Posterior vena cava (tissue), 2 donors: Measurements from ENCODE around the gene FTO. TPM values are rescaled to one million over a fixed set of nuclear protein-coding genes. Genes with fewer than 3 reads are reported as not detected.

Experiments used
- DNase-seq: peaks from one replicate; pipeline ENCODE4 v3.0.0-alpha.2; 2020; ENCODE audit warnings: low spot score
- intact Hi-C, 2 donors: fragments of 100-400 bp; cut with DNase I; formaldehyde crosslinking; loops; one replicate each; pipeline versions ENCODE4 v1.14.1 to v1.14.2; 2022 to 2023
- total RNA-seq, 2 donors: library from RNA; stranded (reverse); fragmentation: NEBNext Ultra II Directional; extraction: Animal tissue kit (Norgen Biotek cat#: 25700); gene quantifications; one replicate each; pipeline ENCODE4 v1.2.1, GENCODE V29; 2021
- donor health status: DM: yes; HTN: yes; CAD: no.
- donor health status: DM: yes; HTN: yes; CAD: no.

FTO gene
- total RNA-seq, 2 donors from 2014 or later = 77.7 to 98.0 TPM

- intact Hi-C loops = no loop called here
- DNase-seq = no peak
Observed at GRCh38 chr16:54006693-54007092, 302.7 kb downstream of the FTO start.

DNA sequence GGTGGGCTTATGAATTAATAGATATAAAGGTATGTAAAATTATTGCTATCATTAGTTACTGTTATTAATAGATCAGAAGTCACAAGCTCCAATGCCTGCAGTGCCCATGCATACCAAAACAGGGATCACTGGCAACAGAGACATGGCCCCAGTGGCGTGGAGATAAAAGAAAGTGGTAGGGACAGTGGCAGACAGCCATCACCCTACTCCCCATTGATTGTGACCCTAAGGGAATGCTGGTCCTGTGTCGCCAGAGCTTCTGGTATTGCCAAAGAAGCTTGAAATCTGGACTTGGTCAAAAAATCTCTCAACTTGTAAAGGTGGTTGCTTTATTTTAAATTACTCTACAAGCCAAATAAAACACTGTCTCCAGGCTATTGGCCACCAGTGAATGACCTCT lies 303.5 kb downstream of the FTO start:
- DNase-seq = no peak
- intact Hi-C loops = no loop called here

- no peak for DNase-seq
Observed at GRCh38 chr16:54009464-54010176, 305.7 kb downstream of the FTO start.

DNA sequence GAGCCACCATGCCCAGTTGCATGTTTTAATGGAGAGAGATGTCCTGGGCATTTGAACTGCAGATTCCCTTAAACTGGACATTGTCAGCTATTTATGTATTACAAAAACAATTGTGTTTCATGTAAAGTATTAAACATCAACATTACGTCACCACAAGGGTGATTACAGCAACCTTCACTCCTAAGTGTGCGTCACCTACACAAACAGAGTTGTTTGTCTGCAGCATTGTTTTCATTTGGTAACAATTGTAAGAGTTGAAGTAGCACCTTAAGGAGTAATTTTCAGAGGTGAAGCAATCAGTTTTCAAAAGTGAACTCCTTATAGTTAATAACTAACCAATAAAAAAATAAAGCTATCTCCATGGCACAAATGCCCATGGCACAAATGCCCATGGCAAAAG lies 311.2 kb downstream of the FTO start:
- DNase-seq = no peak
- intact Hi-C loops = no loop called here

More at GRCh38 chr16:54009464-54010176, 305.7 kb downstream of the FTO start:
- intact Hi-C loops = no loop called here

- intact Hi-C loops = no loop called here
- DNase-seq = no peak
Observed at GRCh38 chr16:54022362-54022761, 318.4 kb downstream of the FTO start.

- no peak for DNase-seq
- intact Hi-C loops = no loop called here
Observed at GRCh38 chr16:54026456-54026855, 322.5 kb downstream of the FTO start.

- intact Hi-C loops = no loop called here
- DNase-seq = no peak
Observed at GRCh38 chr16:54027062-54027461, 323.1 kb downstream of the FTO start.

DNA sequence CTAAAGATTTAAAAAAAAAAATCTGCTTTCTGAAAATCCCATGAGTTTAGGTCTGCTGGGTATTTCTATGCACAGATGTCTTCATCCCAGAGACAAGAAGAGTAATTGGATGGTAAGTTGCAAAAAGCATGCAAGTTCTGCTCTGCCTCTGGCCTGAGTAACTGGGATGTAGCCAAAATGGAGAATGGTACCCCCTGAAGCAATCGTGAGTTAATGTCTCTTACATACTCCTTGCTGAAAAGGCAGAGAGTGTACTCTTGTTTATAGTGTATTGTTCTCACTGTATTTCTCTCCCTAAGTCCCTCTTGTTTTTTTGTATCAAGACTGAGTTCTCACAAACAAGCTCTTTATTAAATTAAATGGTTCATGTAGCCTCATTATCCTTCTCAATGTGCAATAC lies 323.6 kb downstream of the FTO start:
- DNase-seq = no peak
- intact Hi-C loops = no loop called here

DNA sequence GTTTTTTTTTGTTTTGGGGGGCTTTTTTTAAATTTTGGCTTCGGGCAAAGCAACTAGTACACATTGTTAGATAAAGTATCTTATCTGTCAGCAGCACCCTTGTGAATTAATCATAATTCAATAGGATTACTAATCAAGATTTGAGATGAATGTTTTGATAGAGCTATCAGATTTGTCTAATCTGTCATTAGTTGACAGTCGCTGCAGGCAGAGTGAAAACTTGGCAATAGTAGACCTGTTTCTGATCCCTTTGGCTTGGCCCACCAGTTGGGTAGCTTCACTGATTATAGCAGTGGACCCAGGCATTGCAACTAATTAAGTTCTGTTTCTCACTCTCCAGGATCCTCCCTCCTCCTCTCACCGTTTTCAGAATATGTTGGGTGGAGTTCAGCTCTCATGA lies 324.0 kb downstream of the FTO start:
- intact Hi-C loops = no loop called here

DNA sequence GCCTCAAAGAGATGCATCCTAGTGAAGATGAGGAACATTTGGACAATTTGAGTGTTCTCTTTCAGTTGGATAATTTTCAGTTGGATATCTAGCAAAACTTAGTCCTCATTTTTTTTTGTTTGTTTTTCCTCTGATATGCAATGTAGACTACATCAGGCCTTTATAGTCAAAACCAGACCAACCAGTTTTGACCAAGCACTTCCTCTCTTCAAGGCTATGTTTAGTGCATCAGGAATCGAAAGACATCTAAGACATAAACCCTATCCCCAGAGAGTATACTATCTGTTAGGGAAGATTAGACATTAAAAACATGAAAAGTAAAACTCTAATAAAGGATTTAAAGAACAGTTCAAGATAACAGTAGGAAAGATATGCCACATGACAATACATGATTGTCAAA lies 326.5 kb downstream of the FTO start:
- intact Hi-C loops = no loop called here
- DNase-seq = no peak

More for the DNA sequence above, 324.0 kb downstream of the FTO start:
- DNase-seq = no peak

- intact Hi-C loops = no loop called here
- DNase-seq = no peak
Observed at GRCh38 chr16:54031107-54031760, 327.3 kb downstream of the FTO start.

GRCh38 chr16:54033747-54034146 lies 329.8 kb downstream of the FTO start:
- DNase-seq = no peak
- intact Hi-C loops = no loop called here

DNA sequence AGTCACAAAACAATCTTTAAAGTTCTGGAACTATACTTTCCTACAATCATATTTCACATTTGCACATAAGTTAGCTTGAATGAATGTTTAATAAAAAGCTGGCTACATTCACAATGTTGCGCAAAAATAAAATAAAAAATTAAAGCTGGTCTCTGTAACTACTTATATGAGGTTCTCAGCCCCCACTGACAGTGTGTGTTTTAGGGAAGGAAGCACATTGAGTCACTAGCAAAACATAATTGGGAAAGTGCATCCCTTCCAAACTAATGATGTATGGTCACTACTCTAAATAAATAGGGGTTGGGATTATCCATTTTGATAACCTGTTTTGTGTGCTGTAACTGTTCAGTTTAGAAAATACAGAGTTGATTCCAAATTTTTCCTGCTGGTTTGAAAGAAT lies 330.7 kb downstream of the FTO start:
- intact Hi-C loops = no loop called here
- DNase-seq = no peak

GRCh38 chr16:54040480-54040879 lies 336.5 kb downstream of the FTO start:
- intact Hi-C loops = no loop called here
- DNase-seq = no peak

DNA sequence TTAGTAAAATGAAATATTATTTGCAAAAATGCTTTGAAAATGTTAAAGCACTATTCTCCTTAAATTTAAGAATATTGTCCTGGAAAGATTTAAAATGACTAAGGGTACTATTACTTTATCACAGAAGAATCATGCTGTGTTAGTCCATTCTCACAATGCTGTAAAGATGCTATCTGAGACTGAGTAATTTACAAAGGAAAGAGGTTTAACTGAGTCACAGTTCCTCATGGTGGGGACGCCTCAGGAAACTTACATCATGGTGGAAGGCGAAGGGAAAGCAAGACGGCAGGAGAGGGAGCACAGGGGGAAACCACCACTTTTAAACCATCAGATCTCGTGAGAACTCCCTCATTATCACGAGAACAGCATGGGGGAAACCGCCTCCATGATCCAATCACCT lies 337.0 kb downstream of the FTO start:
- no peak for DNase-seq
- intact Hi-C loops = no loop called here

GRCh38 chr16:54048586-54049495 lies 344.9 kb downstream of the FTO start:
- DNase-seq = no peak
- intact Hi-C loops = no loop called here

GRCh38 chr16:54049591-54050458 lies 345.9 kb downstream of the FTO start:
- intact Hi-C loops = no loop called here
- no peak for DNase-seq

- no peak for DNase-seq
- intact Hi-C loops = no loop called here
Observed at GRCh38 chr16:54050459-54051210, 346.7 kb downstream of the FTO start.

GRCh38 chr16:54051821-54052220 lies 347.9 kb downstream of the FTO start:
- intact Hi-C loops = no loop called here
- DNase-seq = no peak
